GM19193 (cell line): ENCODE results near the gene LIMK1.
A peak's percentile ranks its signal among the peaks of the same experiment; 100 is the strongest.

Source experiments
- POLR2A ChIP-seq: IDR thresholded peaks from 4 replicates; pipeline ENCODE4 v1.6.1; 2011; ENCODE audit not compliant: insufficient read depth, insufficient read length; ENCODE audit errors: extremely low read depth

The LIMK1 gene

DNA sequence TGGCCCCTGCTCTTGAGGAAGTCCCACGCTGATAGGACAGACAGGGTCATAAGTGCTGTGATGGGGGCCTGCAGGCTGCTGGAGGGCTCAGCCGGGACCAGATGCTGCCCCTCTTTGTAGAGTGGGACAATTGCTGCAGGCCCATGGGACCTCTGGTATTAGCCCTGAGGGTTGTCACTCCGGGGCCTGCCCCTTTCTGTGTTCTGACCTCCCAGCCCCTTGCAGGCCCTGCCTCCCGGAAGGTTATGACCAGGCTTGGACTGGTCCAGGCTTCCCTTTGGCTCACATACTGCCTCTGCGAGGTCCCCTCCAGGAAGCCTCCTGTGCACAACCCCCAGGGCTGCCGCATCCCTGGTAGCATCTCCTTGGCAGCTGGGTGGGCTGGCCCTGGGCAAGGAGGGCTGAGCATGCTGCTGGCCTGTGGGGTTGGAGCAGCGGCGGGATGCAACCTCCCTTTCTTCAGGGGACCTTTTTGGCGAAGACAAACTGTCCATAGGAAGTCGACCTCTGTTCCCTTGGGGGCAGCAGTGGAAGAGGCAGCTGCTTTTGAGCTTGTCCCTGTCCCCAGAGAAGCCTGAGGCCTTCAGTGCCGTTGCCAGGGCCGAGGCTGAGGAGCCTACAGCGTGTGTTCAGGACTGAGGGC, 8.8 kb downstream of the LIMK1 start:
- TF ChIP-seq POLR2A, result no peak

DNA sequence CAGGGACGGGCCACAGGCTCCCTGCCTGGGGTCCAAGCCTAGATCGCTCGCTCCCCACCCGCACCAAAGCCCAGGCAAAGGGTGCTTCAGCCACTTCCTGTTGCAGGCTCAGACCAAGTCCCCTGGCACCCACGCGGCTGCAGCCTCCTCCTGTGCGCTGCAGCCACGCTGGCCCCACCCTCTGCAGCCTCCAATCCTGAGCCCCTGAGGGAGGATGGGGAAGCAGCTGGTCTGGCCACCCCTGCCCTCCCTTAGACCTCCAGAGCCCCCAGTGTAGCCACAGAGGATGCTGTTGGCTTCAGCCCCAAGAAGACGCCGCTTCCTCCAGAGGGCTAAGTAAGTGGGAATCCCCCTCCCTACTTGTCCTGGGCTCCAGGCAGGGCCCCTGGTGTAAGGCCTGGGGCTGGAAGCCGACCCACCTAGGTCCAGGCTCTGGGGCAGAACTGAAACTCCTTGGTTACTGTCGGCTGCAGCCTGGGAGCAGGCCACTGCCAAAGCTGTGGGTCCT, 9.4 kb downstream of the LIMK1 start:
- peak; percentile 64 for TF ChIP-seq POLR2A

DNA sequence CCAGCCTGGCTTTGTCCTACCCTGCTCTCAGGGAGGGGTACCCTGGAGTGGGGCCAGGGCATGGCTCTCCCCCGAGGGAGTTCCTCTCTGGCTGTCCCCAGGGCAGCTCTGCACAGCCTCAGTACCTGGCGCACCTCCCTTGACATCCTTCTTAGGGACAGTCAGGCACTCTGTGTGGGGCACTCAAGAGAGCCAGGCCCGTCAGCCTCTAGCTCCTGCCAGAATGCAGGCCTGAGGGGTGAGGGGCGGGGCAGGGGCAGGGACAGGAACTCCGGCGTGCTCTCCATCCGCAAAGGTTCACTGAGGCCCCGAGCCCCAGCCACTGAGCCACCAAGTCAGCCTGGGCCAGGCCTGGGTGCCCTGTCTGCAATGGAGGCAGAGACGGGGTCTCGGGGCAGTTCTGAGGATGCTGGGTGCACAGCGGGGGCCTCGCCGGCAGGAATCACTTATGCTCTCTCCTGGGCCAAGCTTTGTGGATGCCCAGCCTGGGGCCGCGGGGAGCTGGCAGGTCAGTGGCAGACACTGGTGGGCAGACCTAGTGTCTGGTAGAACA, 10.1 kb downstream of the LIMK1 start:
- TF ChIP-seq POLR2A, result no peak

DNA sequence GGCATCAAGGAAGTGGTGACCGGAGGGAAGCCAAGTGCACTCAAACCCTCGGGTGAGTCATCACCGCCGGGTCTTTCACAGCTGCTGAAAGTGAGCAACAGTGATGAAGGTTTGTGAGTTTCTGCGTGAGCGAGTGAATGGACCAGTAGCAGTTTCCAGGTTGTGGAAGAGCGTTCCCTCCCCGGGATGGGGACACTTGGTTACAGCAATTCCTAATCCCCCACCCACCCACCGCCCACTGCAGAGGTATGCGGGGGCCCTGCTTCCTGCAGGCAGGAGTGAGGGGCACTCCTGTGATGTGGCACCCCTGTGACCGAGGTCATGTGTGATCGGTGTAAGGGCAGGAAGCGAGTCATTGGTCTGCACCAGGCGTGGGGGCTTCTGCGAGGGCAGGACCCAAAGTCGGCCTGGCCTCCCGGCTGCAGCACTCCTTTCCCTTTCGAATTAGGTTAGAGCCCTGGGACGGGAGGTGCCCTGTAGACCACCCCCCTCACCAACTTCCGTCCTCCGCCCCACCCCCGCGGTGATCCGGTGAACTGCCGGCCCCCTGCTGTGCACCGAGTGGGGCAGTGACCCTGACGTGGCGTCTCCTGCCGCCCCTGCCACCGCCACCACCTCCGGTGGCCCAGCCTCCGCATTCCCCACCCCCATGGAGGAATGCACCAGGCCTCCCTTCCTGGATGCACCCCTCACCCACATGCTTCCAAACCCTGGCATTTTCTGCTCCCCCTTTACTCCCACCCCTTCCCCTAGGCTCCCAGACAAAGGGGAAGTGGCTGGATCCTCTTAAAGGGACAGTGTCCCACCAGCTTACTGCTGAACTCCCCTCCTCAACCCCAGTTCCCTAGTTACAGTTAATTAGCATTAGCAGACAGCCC, 10.9 kb downstream of the LIMK1 start:
- TF ChIP-seq POLR2A, result peak; percentile 34

DNA sequence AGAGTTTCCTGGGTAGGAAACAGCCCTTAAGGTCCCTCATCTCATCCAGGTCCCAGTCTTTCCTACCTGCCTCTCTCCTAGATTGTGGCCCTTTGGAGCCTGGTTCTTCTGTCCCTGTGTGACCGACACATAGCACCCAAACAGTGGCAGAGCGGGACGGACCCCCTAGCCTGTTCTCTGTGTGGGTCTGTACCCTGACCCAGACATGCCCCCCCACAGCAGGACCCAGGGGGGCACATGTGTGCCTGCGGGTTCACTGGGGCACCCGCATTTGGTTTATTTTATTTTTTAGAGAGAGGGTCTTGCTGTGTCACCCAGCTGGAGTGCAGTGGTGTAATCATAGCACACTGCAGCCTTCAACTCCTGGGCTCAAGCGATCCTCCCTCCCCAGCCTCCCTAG, 11.5 kb downstream of the LIMK1 start:
- TF ChIP-seq POLR2A, result no peak

DNA sequence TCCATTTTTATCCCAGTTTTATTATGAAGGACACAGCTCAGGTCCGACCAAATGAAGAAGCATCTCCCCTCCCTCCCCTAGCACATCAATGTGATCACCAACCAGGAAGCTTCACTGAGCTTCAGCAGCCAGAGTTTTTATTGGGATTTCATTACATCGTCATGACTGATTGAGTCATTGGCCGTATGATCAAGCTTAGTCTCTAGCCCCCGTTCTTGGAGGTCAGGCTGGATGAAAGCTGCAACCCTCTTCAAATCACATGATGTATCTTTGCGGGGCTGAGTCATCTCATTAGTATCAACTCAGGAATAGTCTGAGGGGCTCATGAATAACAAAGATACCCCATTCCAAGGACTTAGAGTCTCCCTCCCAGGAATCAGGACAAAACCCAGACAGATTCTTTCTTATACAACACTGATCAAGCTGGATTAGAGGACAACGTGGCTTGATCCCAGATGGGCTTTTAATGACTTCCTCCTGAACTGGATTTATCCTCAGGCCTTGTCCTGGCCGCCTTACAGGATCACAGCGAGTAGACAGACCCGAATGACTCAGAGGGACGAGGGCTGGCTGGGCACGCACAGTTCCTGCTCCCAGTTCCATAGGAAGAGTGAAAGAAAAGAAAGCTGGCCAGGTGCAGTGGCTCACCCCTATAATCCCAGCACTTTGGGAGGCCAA, 14.5 kb downstream of the LIMK1 start:
- TF ChIP-seq POLR2A, result no peak

DNA sequence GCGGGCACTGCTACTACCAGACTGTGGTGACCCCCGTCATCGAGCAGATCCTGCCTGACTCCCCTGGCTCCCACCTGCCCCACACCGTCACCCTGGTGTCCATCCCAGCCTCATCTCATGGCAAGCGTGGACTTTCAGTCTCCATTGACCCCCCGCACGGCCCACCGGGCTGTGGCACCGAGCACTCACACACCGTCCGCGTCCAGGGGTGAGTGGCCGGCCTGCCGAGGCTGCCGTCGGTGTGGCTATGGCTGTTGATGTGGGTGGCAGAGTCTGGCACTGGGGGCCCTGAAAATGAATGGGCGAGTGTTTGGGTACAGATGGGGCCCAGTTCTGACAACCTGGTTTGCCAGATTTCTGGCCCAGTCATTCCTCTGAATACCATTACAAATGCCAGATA, 15.4 kb downstream of the LIMK1 start:
- no peak for TF ChIP-seq POLR2A

DNA sequence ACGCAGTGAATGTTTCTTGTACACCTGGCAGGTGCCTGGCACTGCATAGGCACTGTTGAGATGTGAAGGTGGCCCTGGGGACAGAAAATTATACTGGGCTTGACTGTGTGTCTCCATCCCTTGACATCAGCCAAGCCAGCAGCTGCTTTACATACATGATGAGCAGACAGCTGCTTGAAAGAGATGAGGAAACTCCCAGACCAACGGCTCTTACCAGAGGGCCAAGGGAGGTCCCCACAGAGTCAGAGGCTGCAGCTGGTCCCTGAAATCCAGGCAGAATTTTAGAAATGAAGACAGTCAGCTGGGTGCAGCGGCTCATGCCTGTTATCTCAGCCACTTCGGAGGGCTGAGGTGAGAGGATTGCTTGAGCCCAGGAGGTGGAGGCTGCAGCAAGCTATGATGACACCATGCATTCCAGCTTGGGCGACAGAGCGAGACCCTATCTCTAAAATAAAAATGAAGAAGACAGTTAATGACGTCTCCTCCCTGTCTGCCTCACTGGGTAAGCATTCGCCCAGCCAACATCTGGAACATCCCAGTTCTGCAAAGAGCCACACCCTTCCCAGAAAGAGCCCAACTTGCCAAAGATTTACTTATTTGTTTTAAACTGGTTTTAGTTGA, 17.6 kb downstream of the LIMK1 start:
- no peak for TF ChIP-seq POLR2A

DNA sequence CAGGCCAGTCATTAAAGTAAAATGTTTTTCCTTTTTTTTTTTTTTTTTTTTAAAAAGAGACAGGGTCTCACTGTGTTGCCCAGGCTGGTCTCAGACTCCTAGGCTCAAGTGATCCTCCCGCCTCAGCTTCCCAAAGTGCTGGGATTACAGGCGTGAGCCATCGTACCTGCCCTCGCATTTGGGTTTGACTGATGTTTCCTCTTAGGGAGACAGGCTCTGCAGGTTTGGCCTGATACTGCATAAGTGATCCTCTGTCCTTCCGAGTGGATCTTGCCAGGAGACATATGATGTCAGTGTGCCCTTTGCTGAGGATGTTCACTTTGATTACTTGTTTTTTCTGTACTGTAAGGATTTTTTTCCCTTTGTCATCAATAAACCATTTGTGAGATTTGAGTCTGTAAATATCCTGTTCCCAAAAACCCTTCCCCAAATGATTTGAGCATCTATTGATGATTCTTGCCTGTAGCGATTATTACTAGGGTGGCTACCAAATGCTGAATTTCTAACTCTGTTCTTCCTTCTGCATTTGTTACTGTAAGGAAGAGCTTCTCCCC, 19.7 kb downstream of the LIMK1 start:
- TF ChIP-seq POLR2A, result no peak

DNA sequence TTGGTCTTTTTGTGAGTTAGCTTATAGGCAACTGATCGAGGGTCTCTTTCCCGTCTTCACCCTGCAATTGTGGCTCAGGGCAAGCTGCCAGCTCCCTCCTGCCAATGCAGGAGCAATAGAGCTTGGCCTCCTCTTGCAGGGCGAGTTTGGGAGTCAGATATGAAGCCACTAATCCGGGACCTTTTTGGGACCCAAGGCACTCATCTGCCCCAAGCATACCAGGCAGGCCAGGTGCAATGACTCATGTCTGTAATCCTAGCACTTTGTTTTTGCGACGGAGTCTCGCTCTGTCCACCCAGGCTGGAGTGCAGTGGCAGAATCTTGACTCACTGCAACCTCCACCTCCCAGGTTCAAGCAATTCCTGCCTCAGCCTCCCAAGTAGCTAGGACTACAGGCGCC, 21.1 kb downstream of the LIMK1 start:
- no peak for TF ChIP-seq POLR2A

DNA sequence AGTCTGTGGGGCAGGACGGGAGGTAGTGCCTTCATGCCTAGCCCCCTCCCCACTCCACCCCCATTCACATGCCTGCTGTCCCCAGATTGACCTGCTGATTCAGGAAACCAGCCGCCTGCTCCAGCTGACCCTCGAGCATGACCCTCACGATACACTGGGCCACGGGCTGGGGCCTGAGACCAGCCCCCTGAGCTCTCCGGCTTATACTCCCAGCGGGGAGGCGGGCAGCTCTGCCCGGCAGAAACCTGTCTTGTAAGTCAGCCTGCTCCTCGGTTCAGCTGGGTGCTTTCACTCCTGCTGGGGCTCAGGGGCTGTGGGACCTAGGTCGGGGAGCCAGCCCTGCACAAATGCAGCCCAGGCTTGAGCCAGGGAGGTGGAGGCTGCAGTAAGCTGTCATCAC, 22.4 kb downstream of the LIMK1 start:
- TF ChIP-seq POLR2A, result no peak

DNA sequence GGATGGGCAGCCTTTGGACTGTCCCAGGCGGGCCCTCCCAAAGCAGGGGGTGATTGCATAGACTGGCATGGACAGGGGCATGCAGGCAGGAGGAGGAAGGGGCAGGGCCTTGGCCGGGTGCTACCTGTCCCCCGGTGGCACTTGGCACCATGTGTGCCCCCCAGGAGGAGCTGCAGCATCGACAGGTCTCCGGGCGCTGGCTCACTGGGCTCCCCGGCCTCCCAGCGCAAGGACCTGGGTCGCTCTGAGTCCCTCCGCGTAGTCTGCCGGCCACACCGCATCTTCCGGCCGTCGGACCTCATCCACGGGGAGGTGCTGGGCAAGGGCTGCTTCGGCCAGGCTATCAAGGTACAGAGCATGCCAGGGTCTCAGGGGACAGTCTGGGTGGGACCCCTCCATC, 23.2 kb downstream of the LIMK1 start:
- TF ChIP-seq POLR2A, result no peak

DNA sequence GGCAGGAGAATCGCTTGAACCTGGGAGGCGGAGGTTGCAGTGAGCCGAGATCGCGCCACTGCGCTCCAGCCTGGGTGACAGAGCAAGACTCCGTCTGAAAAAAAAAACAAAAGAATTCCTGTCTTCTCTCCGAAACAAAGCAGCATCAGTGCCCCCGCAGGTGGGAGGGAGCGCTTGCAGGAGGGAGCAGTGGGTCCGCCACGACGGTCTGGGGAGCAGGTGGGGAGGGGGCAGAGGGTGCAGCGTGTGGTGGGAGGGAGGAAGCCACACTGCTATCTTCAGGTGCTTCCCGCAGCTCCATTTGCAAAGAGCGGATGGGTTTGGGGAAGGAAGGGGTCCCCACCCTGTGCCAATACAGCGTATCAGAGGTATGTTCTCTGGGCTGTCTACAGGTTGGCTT, 31.7 kb downstream of the LIMK1 start:
- no peak for TF ChIP-seq POLR2A

DNA sequence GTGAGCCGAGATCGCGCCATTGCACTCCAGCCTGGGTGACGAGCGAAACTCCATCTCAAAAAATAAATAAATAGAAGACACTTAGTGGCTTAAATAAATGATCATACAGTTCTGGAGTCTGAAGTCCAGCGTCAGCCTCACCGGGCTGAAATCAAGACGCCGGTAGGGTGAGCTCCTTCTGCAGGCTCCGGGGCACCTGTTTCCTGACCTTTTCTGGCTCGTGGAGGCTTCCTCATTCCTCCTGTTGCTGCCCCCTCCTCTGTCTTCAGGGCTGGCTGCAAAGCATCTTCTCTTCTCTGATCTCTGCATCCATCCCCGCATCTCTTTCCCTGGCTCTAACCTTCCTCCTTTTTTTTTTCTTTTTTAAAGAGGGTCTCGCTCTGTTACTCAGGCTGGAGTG, 32.8 kb downstream of the LIMK1 start:
- no peak for TF ChIP-seq POLR2A

DNA sequence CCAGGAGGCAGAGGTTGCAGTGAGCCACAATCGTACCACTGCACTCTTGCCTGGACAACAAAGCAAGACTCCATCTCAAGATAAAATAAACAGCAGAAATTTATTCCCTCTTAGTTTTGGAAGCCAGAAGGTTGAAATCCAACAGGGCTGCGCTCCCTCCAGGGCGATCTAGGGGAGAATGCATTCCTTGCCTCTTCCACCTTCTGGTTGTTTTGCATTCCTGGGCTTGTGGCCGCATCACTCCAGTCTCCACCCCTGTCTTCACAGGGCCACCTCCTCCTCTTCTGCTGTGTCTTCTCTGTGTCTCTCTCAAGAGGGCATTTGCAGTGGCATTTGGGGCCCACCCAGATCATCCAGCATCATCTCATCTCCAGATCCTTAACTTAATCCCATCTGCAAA, 36.2 kb downstream of the LIMK1 start:
- TF ChIP-seq POLR2A, result no peak
